HG03175 (cell line): Measurements from ENCODE around the gene PTPRG.
"Not testable (repeated sequence)": the region's sequence is repeated elsewhere in the genome, so short reads cannot be mapped to it uniquely, and the experiment has no call there.

Source experiments
- ATAC-seq: cut with Tn5 transposase; IDR thresholded peaks from one replicate; pipeline ENCODE4 v1.9.1; 2021; ENCODE audit warnings: mild to moderate bottlenecking, moderate library complexity; ENCODE audit not compliant: unreplicated experiment

PTPRG gene

DNA sequence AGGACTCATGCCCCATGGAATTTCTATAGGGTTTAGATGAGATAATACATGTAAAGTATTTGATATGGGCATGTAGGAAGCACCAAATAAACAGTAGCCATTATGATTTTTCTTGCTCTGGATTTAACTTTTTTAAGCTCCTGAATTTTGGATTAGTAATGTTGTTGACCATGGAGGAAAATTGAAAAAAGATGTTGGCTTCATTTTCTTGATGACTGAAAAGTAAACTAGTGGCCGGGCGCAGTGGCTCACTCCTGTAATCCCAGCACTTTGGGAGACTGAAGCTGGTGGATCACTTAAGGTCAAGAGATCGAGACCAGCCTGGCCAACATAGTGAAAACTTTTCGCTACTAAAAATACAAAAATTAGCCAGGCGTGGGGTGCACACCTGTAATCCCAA lies 120.3 kb downstream of the PTPRG start:
- no peak for ATAC-seq

DNA sequence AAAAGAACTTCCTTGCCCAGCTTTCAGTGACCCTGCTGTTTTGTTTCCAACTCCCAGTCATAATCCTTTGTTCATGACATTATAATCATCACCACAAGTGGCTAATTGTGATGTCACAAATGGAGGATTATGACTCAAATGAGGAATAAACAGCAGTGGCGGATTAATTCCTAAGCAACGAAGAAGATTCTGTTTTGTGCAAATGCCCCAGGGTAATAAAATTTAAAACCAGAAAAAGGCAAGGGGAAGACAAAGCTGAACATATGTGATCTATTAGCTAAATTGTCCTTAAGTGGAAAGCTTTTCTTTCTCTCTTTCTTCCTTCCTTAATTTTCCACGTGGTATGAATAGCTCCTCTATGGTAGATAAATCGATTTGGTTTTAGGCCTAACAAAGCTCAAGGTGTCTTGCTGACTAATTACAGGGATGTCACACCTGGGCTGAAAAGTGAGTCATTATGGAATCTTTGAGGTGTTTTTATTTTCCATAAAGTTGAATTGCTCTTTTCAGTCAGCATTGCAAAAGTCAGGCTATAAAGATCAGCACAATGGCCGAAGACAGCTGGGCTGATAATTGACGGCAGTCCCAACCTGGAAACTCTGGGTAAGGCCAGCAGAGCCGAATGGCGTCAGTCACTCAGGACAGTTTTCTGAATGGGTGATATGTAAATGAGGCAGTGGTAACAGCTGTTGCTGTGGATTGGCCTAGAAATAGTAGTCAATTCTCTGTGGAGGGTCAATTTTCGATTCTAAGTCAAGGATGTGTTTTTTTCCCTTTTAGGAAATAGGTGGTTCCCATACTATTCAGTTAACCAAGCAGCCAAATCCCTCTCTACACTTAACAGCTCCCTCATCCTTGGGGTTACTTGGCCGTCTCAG lies 121.5 kb downstream of the PTPRG start:
- no peak for ATAC-seq

DNA sequence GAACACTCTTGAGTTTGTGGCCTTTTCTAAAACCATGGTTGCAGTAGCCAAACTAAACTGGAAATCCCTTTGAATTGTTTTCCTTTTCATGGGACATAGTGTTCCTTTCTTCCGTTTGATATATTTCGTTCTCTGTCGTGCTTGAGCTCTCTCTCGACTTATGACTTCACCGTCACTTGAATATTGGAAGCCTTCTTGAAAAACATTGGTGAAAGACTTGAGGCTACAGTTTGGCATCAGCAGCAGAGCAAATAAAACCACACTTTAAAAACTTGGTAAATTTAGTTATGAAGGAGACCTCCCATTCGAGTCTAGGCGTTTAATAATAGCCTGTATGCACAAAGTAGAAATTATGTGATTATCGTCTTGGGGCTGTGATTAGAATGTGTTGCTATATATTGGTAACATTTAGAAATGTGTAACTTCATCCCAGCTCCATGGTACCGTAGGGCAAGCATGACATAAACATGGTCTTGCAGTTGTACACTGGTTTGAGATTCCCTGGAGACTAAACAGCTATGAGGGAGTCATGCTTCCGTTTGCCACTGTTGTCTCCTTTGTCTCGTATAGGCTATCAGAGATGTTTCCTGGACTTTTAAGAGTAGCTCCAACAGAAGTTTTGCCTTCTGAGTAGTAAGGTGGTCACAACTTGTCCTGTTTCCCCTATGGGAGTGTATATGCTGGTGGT lies 122.3 kb downstream of the PTPRG start:
- no peak for ATAC-seq

DNA sequence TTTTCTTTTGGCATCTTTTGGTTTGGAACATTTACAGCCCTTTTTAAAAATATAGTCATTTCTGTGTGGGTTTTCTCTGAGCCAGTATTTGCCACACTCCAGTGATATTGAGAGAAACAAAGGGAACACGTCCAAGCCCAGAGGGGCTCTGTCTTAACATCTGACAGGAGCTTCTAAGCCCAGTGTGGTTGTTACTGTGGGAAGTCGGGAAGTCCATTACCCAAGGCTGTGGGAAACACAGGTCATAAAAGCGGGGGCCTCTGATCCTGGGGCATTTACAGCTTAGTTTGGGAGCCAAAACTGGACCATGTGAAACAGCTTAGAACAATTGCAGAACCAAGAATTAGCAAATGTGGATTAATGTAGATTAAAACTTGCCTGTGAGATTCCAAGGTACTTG lies 123.0 kb downstream of the PTPRG start:
- ATAC-seq, result no peak

- ATAC-seq, result no peak
Measured at GRCh38 chr3:61685755-61686154, 124.4 kb downstream of the PTPRG start.

GRCh38 chr3:61686228-61686648 lies 124.9 kb downstream of the PTPRG start:
- ATAC-seq, result no peak

DNA sequence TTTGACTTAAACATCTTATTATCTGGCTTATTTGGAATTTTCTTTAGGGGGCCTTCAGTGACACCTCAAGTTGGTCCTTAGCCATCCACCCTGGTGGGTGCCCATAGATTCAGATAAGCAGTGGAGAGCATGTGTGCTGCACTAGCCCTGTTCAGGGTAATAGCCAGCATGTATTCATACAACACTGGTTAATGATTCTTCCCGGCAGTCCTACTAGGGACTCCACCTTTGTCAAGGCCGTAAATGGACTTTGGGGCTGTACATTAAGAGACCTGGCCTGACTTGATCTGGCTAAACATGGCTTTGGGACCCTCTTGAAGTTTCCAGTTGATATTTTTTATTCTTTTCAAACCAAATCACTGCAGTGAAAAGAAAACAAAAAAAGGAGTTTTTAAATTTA lies 125.8 kb downstream of the PTPRG start:
- no peak for ATAC-seq

GRCh38 chr3:61687663-61688306 lies 126.4 kb downstream of the PTPRG start:
- ATAC-seq, result no peak

- ATAC-seq, result no peak
Measured at GRCh38 chr3:61688307-61688984, 127.1 kb downstream of the PTPRG start.

DNA sequence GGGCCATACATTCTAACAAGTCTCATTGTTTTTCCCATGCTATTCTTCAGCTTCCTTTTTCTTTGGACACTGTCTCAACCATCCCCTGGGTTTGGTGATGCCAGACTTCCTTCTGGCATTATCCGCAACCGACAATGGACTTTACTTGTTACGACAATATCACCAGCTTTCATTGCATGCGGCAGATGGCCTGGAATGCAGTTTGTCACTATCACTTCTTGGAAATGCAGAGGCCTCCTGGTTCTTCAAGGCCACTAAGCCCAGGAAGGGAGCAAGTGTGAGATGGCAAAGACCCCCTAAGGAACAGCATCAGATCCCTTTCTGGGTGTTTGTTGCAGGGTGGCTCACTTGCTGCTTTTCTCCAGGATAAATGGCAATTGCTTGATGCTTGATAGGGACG lies 128.6 kb downstream of the PTPRG start:
- ATAC-seq, result no peak

- ATAC-seq, result no peak
Measured at GRCh38 chr3:61691466-61691865, 130.1 kb downstream of the PTPRG start.

- no peak for ATAC-seq
Measured at GRCh38 chr3:61697301-61697700, 135.9 kb downstream of the PTPRG start.

- not testable (repeated sequence) for ATAC-seq
Measured at GRCh38 chr3:61698278-61699072, 137.1 kb downstream of the PTPRG start.

DNA sequence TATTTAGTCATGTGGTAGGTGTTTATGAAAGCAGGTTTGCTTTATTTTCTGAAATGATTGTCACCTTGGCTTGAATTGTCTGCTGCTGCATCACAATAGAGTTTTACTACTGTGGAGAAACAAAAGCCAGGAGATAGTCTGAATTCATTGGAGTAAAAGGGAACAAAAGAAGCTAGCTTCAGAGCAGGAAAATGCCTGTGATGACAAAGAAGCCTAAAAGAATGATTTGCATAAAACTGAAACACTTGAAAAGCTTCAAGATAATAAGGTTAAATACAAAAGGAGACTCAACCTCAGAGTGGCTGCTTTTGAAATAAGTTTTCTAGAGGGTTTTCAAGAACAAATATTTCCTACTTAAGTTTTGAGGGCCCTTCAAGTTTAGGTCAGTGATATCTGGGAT lies 138.3 kb downstream of the PTPRG start:
- ATAC-seq, result no peak

DNA sequence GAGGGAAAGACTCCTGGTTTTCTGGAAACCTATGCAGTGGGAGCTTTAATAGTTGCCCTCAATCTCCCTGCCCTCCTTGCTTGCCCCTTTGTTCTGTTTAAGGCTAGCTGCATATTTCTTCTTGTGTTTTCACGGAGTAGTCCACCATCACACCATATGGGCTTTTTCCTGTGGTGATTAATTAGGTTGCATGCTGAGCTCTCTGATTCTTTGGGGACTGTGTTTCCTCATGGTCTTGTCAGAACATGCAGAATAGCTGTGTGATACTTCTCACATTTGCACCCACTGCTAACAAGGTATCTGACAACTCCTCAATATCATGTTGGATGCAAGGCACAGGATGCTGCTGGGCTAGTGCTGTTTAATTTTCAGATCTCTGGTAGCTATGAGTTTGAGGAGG lies 139.6 kb downstream of the PTPRG start:
- no peak for ATAC-seq

GRCh38 chr3:61702453-61702852 lies 141.1 kb downstream of the PTPRG start:
- no peak for ATAC-seq

- ATAC-seq, result no peak
Measured at GRCh38 chr3:61704807-61705206, 143.4 kb downstream of the PTPRG start.

DNA sequence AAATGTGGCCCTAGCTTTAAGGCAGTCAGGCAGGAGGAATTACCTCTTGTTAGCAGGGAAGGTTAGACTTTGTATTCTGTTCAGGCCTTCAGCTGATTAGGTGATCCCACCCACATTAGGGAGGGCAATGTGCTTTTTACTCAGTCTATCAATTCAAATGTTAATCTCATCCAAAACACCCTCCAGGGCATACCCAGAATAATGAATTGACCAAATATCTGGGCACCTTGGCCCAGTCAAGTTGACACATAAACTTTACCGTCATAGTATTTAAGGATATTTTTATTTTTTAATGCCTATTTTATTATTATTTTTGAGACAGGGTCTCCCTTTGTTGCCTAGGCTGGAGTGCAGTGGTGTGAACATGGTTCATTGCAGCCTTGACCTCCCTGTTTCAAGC lies 146.1 kb downstream of the PTPRG start:
- ATAC-seq, result no peak

DNA sequence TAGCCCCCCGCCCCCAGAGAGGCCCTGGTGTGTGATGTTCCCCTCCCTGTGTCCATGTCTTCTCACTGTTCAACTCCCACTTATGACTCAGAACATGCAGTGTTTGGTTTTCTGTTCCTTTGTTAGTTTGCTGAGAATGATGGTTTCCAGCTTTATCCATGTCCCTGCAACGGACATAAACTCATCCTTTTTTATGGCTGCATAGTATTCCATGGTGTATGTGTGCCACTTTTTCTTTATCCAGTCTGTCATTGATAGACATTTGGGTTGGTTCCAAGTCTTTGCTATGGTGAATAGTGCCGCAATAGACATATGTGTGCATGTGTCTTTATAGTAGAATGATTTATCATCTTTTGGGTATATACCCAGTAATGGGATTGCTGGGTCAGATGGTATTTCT lies 149.5 kb downstream of the PTPRG start:
- not testable (repeated sequence) for ATAC-seq

GRCh38 chr3:61714225-61714624 lies 152.9 kb downstream of the PTPRG start:
- ATAC-seq, result no peak
